ENCODE results near the gene GRID1. TPM values are rescaled to one million over a fixed set of nuclear protein-coding genes. Genes with fewer than 3 reads are reported as not detected.

Gene GRID1
- total RNA-seq, 1 donor from 2014 or later: 0.75 TPM

GRCh38 chr10:86245015-86245394 lies 121.6 kb downstream of the GRID1 start:
- Histone ChIP-seq H3K9me3 (ENCODE audit: insufficient read depth, low read depth, low read length) (no peaks in the 10 kb centered on the region), H3K4me3 (ENCODE audit: insufficient read depth, low read depth, low read length) (no peak overlapping the region), H3K36me3 (ENCODE audit: insufficient read depth, low read length) (no peaks in the 10 kb centered on the region), H3K27me3 (ENCODE audit: insufficient read depth, low read length) (no peaks in the 10 kb centered on the region), H2AFZ (ENCODE audit: low read depth, low read length) (no peak overlapping the region), H4K20me1 (ENCODE audit: insufficient read depth, low read length) (no peaks in the 10 kb centered on the region), H3K9ac (ENCODE audit: low read length) (no peak overlapping the region), H3K79me2 (ENCODE audit: insufficient read depth, low read length) (no peaks in the 10 kb centered on the region), H3K27ac (ENCODE audit: low read depth, low read length) (no peak overlapping the region), H3K4me1 (ENCODE audit: insufficient read depth, low read length) (no peaks in the 10 kb centered on the region), H3K4me2 (ENCODE audit: low read length) (no peak overlapping the region)
- H3K9me3 Mint-ChIP-seq (ENCODE audit: unreplicated experiment): peaks cover 11% of the 10 kb centered on the region
- no peak overlapping the region for H3K4me3 Mint-ChIP-seq (ENCODE audit: unreplicated experiment)
- peaks cover 12% of the 10 kb centered on the region for H3K27me3 Mint-ChIP-seq (ENCODE audit: low read depth, unreplicated experiment)
- DNase-seq (ENCODE audit: low read depth): no peak
- no peak for TF ChIP-seq CTCF (IDR thresholded peaks at IDR 0.05; ENCODE audit: insufficient read depth, low read depth, low read length)
- no peak for TF ChIP-seq EZH2 (IDR thresholded peaks at IDR 0.05; ENCODE audit: insufficient read depth, low read length)
- no peaks in the 10 kb centered on the region for H3K36me3 Mint-ChIP-seq (ENCODE audit: low read depth, unreplicated experiment)
- H3K4me1 Mint-ChIP-seq (ENCODE audit: low read depth, unreplicated experiment): no peaks in the 10 kb centered on the region
- no peak for FAIRE-seq
- H3K27ac Mint-ChIP-seq (ENCODE audit: unreplicated experiment): no peak overlapping the region

GRCh38 chr10:86244297-86245014 lies 122.1 kb downstream of the GRID1 start:
- Mint-ChIP-seq H3K36me3 (ENCODE audit: low read depth, unreplicated experiment) (no peaks in the 10 kb centered on the region), H3K4me3 (ENCODE audit: unreplicated experiment) (no peak overlapping the region), H3K4me1 (ENCODE audit: low read depth, unreplicated experiment) (no peaks in the 10 kb centered on the region), H3K9me3 (ENCODE audit: unreplicated experiment) (peaks cover 10% of the 10 kb centered on the region), H3K27me3 (ENCODE audit: low read depth, unreplicated experiment) (peaks cover 11% of the 10 kb centered on the region), H3K27ac (ENCODE audit: unreplicated experiment) (no peak overlapping the region)
- no peak overlapping the region for H3K4me2 ChIP-seq (ENCODE audit: low read length)
- H3K79me2 ChIP-seq (ENCODE audit: insufficient read depth, low read length): no peaks in the 10 kb centered on the region
- H3K9me3 ChIP-seq (ENCODE audit: insufficient read depth, low read depth, low read length): no peaks in the 10 kb centered on the region
- no peak for FAIRE-seq
- TF ChIP-seq EZH2 (IDR thresholded peaks at IDR 0.05; ENCODE audit: insufficient read depth, low read length) (no peak), CTCF (IDR thresholded peaks at IDR 0.05; ENCODE audit: insufficient read depth, low read depth, low read length) (no peak)
- H3K27ac ChIP-seq (ENCODE audit: low read depth, low read length): no peak overlapping the region
- no peaks in the 10 kb centered on the region for H3K27me3 ChIP-seq (ENCODE audit: insufficient read depth, low read length)
- no peak overlapping the region for H3K9ac ChIP-seq (ENCODE audit: low read length)
- no peaks in the 10 kb centered on the region for H3K4me1 ChIP-seq (ENCODE audit: insufficient read depth, low read length)
- H3K36me3 ChIP-seq (ENCODE audit: insufficient read depth, low read length): no peaks in the 10 kb centered on the region
- DNase-seq (ENCODE audit: low read depth): no peak
- H3K4me3 ChIP-seq (ENCODE audit: insufficient read depth, low read depth, low read length): no peak overlapping the region
- H4K20me1 ChIP-seq (ENCODE audit: insufficient read depth, low read length): no peaks in the 10 kb centered on the region
- no peak overlapping the region for H2AFZ ChIP-seq (ENCODE audit: low read depth, low read length)

GRCh38 chr10:86243651-86244155 lies 122.9 kb downstream of the GRID1 start:
- H3K4me3 ChIP-seq (ENCODE audit: insufficient read depth, low read depth, low read length): no peak overlapping the region
- no peak overlapping the region for H3K4me2 ChIP-seq (ENCODE audit: low read length)
- DNase-seq (ENCODE audit: low read depth) (no peak), FAIRE-seq (no peak)
- no peak overlapping the region for H3K9ac ChIP-seq (ENCODE audit: low read length)
- no peaks in the 10 kb centered on the region for H3K9me3 ChIP-seq (ENCODE audit: insufficient read depth, low read depth, low read length)
- no peaks in the 10 kb centered on the region for H4K20me1 ChIP-seq (ENCODE audit: insufficient read depth, low read length)
- Mint-ChIP-seq H3K4me1 (ENCODE audit: low read depth, unreplicated experiment) (no peaks in the 10 kb centered on the region), H3K36me3 (ENCODE audit: low read depth, unreplicated experiment) (no peaks in the 10 kb centered on the region), H3K27ac (ENCODE audit: unreplicated experiment) (no peak overlapping the region), H3K9me3 (ENCODE audit: unreplicated experiment) (peaks cover 8% of the 10 kb centered on the region), H3K27me3 (ENCODE audit: low read depth, unreplicated experiment) (peaks cover 11% of the 10 kb centered on the region), H3K4me3 (ENCODE audit: unreplicated experiment) (no peak overlapping the region)
- H3K4me1 ChIP-seq (ENCODE audit: insufficient read depth, low read length): no peaks in the 10 kb centered on the region
- no peaks in the 10 kb centered on the region for H3K27me3 ChIP-seq (ENCODE audit: insufficient read depth, low read length)
- no peak overlapping the region for H2AFZ ChIP-seq (ENCODE audit: low read depth, low read length)
- H3K36me3 ChIP-seq (ENCODE audit: insufficient read depth, low read length): no peaks in the 10 kb centered on the region
- TF ChIP-seq CTCF (IDR thresholded peaks at IDR 0.05; ENCODE audit: insufficient read depth, low read depth, low read length) (no peak), EZH2 (IDR thresholded peaks at IDR 0.05; ENCODE audit: insufficient read depth, low read length) (no peak)
- H3K27ac ChIP-seq (ENCODE audit: low read depth, low read length): no peak overlapping the region
- no peaks in the 10 kb centered on the region for H3K79me2 ChIP-seq (ENCODE audit: insufficient read depth, low read length)
